HG03354 (cell line): Measurements from ENCODE around the gene AKNA.

Source experiments
- ATAC-seq: cut with Tn5 transposase; IDR thresholded peaks from one replicate; pipeline ENCODE4 v1.9.1; 2021; ENCODE audit warnings: mild to moderate bottlenecking; ENCODE audit not compliant: unreplicated experiment, poor library complexity, severe bottlenecking

Gene AKNA

DNA sequence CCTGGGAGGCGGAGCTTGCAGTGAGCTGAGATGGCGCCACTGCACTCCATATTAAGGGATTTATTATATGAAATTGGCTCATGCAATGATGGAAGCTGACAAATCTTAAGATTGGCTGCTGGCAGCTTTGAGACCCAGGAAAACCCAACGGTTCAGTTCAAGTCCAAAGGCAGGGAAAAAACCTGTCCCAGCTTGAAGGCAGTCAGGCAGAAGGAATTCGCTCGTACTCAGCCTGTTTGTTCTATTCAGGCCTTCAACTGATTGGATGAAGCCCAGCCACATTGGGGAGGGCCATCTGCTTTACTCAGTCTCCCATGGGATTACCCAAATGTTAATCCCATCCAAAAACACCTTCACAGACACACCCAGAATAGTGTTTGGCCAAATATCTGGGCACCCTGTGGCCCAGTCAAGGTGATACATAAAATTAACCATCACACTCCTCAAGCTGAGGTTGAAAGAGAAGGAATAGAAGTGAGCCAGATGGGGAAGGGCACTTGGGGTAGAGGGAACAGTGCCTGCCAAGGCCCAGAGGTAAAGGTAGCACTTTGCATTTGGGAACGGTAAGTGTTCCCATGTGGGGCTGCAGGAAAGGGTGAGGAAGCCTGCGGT lies 73.4 kb downstream of the AKNA start:
- ATAC-seq = no peak

DNA sequence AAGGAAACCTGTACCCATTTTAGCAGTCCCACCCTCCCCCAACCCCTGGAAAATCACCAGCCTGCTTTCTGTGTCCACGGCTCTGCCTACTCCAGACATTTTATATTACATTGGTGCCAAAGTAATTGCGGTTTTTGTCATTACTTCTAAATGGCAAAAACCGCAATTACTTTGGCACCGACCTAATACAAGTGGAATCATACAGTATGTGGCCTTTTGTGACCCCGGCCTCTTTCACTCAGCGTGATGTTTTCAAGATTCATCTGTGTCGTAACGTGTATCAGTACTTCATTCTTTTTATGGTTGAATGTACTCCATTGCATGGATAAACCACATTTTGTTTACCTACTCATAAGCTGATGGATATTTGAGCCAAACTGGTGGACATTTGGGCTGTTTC lies 74.6 kb downstream of the AKNA start:
- ATAC-seq = no peak

DNA sequence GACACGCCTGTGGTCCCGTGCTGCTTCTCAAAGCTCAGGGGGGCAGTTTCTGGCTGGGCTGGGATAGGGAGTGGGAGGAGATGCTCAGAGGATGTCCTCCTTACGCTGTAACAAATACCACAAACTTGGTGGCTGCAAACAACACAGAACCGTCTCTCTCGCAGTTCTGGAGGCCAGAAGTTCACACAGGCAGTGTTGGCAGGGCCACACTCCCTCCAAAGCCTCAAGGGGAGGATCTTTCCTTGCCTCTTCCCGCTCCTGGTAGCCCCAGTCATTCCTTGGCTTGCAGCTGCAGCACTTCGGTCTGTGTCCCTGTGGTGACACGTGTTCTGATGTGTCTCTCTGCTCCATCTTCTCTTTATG lies 75.3 kb downstream of the AKNA start:
- ATAC-seq = no peak

DNA sequence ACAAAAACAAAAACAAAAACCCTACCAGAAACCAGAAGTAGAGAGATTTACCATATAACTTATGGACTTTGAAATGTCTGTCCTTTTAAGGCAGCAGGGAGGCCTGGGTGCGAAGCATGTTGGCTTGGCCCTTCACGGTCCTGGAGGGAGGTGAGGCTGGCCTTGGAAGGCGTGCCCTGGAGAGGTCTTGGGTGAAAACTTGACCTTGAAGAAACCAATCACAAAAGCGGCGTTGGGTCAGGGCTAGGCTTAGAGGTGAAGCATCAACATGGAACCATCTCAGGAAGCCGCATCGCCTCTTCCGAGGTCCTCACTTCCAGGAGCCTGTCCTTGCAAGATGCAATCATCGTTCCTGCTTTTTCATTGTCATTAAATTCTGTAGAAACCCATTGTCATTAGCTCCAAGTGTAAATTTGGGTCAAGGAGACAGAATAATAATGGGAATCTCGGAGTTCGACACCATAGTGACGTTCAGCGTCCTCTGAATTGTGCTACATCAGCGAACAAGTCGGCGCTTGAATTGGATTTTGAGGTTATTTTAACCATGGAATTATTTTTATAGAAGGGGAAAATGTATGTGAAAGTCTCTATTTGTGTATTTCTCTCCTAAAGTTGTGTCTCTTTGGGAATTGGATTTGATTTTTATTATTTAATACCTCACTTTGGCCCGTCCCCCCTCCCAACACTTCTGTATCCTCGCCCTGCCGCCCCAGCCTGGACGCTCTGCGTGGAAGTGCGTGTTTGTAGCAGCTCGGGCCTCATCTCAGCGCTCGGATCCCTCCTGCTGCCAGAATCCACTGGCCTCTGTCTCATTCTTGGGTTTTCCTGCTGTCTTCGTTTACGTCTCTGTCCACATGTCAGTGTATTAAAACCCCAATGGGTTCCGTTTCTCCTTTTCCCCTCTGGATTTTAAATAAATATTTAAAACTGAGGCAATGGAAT lies 75.9 kb downstream of the AKNA start:
- ATAC-seq = no peak

DNA sequence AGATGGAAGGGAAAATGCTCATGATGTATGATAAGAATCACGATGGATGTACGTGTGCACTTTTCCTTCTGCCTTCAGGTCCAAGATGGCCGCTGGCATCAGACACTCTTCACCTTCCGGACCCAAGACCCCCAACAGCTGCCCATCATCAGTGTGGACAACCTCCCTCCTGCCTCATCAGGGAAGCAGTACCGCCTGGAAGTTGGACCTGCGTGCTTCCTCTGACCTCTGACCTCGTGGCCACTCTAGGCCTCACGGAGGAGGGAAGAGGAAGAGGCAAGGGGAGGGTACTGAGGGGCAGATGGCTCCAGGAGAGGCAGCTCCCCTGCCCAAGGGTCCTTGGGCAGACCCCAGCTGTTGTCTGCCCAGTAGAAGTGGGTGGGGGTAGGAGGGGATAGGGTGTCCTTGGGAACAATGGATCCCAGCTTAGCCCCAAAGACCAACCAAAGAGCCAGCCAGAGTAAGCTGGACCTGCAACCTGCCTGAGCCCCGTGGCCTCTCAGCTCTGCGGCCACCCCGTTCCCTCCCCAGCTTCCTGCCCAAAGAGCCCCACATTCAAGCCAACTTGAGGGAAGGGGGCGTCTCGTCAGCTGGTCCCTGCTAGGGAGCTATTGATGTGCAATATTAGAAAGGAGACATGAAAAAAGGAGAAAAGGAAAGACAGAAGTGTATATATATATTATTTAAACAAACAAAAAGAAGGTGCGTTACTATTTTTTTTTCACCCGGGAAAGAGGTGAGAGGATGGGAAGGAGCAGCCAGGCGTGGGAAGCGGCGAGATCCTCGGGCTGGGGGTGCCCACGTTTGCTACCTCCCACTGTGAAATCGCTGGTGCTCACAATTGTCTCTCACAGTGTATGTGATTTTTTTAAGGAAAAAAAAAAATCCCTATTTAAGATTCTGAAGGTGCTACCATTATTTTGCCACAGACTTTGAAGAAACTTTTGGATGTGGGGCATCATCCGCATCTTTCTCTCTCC lies 77.0 kb downstream of the AKNA start:
- no peak for ATAC-seq

DNA sequence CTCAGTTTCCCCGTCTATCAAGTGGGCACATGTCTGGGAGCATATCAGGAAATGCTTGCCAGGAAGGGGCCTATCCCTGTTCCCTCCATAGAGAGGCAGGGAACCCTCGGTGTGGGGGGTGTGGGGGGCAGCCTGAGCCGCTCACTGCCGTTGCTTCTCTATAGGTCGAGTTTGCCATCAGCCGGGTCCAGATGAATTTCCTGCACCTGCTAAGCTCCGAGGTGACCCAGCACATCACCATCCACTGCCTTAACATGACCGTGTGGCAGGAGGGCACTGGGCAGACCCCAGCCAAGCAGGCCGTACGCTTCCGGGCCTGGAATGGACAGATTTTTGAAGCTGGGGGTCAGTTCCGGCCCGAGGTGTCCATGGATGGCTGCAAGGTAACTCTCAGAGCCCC lies 78.7 kb downstream of the AKNA start:
- no peak for ATAC-seq

DNA sequence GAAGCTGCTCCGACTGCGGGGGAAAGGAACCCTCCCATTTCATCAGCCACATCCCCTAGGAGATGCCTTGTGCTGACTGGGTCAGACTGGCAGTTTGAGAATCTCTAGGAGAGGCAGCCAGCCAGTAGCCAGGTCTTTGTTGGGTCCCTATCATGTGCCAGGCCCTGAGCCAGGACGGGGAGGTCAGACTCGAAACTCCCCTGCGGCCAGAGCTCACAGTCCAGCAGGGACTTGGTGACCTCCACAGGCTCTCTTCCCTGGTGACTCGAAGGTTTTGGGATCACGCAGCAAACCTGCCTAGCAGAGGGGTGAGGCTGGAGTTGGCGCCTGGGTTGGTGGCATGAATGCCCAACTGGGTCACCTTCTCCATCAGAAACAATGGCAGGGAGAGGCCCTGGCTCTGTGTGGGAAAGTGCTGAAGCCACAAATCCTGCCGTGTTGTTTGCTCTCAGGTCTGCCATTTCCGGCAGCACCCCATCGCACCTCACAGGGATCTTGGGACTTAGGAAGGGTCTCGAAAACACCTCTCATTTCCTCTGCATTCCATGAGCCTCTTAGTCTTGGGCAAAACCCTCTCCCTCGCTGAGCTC lies 79.3 kb downstream of the AKNA start:
- ATAC-seq = no peak

DNA sequence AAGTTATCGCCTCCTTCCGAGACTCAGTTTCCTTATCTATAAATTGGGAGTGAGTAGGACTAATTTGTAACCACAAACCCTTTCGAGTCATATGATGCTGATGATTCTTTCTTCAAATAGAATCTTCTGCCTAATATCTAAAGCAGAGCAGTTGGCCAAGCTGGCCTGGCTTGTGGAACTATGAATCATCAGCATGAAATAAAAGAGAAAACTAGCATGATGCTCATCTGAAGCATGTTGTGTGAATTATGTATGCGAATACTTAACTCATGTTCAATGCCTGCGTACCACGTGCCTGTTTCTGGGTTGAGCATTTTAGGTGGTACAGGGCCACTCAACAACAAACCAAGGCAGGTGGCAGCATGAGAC lies 79.9 kb downstream of the AKNA start:
- ATAC-seq = no peak

DNA sequence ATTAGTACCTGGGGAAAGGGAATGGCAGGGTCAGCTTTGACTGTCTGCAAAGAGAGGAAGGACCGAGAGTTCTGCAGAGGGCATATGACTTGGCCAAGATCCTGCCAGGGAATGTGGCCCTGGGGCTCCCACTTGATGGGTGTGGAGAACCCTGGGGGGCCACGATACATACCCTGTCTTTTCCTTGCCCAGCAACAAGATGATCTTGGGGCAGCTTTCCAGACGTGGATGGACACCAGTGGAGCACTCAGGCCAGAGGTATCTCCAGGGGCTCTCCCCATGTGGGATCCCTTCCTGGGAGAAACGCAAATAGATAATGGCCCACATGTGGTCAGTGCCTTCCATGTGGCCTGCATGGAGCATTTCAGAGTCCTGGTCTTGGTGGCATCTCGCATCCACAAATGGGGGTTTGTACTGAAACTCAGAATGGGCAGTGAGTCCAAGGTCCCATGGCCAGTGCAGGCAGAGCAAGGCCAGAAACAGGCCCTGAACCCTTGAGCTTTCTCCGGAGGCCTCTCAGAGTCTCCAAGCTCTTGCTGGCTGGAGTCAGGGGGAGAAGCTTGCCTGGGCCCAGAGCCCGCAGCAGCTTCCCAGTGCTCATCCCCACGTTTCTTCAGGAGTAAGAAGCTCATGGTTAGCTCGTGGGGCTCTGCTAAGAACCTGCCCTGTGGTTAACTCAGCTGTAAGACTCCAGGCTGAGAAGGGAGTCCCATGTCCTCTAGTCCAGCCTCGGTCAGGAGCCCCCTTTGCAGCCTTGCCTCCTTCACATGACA lies 83.2 kb downstream of the AKNA start:
- ATAC-seq = no peak

DNA sequence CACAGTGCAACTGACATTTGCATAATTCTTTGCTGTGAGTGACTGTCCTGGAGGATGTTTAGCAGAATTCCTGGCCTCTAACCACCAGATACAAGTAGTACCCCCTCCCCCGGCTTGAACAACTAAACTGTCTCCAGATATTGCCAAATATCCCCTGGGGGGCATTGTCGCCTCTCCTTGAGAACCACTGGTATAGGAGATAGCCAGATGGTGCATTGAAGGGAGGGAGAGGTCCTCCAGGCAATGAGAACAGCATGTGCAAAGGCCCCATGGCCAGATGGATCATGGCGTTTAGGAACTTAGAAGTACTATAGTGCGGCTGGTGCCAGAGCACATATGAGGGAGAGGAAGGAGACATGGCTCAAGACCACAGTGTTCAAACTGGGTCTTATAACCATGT lies 83.8 kb downstream of the AKNA start:
- no peak for ATAC-seq

DNA sequence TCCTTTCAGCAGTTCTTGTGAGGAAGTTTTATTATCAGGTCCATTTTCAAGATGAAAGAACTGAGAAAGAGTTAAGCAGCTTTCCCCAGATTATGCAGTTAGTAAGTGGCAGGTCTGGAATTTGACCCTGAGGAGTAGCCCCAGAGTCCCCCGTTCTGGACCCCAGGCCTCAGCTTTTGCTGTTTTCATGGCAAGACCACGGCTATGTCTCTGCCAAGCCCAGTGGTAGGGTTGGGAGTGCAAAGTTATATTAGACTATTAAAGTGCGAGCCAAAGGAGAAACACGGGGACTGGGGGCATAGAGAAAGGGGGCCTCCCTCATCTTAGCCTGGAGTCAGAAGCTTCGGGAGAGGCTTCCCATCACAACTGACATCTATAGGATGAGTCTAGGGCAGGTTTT lies 84.2 kb downstream of the AKNA start:
- no peak for ATAC-seq

DNA sequence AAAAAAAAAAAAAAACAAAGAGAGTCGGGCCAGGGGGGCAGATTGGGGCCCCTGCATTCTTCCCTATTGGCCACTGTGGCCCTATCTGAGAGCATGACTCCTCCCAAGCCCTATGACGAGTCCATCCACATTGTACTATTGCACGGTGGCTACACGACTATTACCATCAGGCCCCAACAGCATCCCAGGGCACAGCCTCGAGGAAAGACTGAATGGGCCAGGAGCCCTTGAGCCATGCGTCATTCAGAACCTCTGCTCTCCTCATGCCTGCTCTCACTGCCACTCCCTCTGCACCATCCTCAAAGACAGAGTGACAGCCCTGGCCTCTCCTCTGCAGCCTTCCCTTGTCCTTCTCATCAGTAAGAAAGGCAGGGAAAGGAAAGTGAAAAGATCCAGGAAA lies 85.1 kb downstream of the AKNA start:
- no peak for ATAC-seq

DNA sequence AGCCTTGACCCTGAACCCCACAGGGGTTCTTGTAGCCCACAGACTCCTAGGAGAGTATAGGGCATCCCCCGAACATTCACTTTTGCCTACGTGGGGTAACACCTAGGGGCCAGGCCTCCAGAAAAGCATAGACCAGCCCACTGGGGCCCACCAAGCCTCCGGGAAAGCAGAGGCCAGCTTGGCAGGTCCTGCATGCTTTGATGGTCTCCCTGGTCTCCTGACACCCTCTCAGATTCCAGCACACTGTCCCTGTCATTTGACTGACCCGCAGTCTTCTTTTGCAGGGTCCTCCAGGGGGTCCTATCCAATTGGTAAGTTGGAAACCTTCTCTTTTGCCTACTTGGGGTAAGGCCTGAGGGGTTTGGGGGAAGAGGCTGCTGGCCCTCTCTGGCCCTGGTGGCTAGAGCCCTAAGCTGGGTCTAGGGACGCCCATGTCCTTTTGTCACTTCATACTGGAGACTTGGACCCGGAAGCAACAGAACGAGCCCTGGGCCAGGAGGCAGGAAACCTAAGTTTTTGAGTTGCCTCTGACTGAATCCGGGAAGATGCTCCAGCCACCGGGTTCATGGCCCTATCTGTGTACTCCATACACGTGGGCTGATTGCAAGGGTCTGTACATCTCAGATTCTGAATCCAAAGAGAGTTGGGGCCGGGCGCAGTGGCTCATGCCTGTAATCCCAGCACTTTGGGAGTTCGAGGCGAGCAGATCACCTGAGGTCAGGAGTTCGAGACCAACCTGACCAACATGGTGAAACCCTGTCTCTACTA lies 85.8 kb downstream of the AKNA start:
- ATAC-seq = no peak

DNA sequence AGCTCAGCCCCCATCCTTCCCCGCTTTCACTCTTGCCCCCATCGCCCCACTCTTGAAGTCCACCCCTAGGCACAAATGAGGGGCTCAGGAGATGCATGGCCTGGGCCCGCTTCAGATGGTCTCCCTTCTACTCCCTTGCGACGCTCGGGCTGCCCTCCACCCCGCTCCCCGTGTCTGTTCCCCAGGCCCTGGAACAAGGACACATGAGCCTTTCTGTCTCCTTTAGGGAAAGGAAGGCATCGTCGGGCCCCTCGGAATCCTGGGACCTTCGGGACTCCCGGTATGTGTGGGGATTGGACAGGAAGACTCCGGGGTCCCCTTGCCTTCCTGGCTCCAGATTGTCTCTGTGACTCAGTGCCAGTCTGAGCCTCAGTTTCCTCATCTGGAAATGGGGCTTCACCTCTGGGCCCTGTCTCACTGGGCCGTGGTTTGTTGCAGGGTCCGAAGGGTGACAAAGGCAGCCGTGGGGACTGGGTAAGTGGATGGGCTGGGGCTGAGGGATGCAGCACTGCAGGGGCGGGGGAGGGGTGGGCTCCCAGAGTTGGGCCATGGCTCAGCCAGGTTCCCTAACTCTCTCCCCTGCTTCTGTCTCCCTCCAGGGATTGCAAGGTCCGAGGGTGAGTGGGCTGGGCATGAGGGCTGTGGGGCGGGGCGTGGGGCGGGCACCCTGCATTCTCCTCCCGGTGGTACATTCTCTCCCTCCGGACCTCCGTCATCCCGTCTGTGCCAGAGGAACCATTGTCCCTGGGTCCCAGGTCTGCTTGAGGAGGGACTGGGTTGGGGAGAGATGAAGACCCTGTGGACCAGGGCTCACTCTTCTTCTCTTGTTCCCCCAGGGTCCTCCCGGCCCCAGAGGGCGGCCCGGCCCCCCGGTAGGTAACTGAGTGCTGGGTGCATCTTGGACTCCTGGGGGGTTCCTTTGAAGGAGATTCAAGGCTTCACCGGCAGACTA lies 86.7 kb downstream of the AKNA start:
- ATAC-seq = no peak

DNA sequence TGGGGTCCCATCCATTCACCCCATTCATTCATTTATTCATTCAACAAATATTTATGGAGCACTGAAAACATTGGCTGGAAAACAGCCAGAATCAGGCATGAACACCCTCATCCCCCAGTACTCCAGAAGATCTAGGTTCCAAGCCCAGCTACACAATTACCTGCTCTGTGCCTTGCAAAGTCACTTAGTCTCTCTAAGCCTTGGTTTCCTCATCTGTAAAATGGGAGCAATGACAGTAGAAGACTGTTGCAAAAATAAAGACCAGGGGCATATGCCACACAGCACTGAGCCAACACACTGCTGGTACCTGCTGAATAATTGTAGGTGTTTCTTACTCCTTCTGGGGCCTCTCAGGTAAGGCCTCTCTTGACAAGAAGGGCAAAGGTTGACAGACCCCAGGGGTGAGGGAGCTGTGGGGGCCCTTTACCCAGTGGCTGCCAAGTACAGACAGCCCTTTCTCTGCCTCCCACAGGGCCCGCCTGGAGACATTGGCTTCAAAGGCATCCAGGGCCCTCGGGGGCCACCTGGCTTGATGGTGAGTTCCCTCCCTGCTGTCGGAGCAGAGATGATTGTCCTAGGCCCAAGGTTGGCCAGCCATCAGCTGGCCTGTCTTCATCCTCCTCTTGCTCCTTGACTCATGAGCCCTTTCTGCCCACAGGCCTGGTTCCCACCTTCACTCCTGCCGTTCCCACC lies 87.5 kb downstream of the AKNA start:
- no peak for ATAC-seq

DNA sequence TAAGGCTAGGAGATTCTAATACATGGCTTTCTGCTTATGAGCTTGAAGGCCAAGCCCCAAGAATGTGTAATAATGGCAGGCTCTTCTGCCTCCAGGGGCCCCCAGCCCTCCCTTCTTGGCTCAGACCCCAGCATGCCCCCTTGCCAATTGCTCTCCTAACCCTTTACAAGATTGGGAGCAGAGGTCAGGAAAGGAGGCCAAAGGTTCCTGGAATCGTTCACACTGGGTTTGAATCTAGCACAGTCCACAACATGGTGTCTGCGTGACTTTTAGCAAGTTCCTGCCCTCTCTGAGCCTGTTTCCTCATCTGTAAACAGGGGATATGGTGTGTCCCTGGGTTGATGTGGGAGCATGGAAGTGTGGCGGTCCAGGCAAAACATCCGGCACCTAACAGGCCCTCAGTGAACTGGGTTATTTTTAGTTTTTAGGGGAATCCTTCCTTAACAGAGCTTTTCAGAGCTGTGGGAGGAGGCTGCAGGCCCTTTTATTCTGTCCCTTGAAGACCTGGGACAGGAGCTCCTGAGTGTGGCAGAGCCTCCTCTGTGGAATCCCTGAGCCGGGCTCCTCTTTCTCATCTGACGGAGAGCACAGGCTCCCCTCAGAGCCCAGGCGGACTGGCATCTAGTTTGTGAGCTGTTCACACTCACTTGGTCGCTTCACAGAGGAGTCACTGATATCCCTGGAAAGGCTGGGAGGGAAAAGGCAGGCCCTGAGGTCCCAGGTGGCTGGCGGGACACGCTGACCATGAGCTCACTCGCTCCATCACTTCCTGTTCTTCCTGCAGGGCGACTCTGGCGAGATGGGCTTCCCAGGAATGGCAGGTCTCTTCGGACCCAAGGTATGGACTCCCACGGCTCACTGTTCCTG lies 88.3 kb downstream of the AKNA start:
- no peak for ATAC-seq
